Neutrophil (primary cell): ENCODE results near the gene TRABD2B.

Experiments
- H3K27ac ChIP-seq: fragments of 200-600 bp; sonication (generic); 2 replicates; pipeline ENCODE4 v1.5.1; 2016; ENCODE audit warnings: mild to moderate bottlenecking, moderate library complexity
- H3K27me3 ChIP-seq: fragments of 200-600 bp; sonication (generic); 2 replicates; pipeline ENCODE4 v1.6.0; 2016; ENCODE audit warnings: mild to moderate bottlenecking
- H3K36me3 ChIP-seq: fragments of 200-600 bp; sonication (generic); 2 replicates; pipeline ENCODE4 v1.5.1; 2017
- H3K4me1 ChIP-seq, 2 experiments: fragments of 200-600 bp in 1 of 2; sonication (generic) in 1 of 2; 1 replicate in 1 of 2; 2 replicates in 1 of 2; pipeline versions ENCODE4 v1.5.1 to v1.6.1; 2013 to 2016; ENCODE audit warnings: low read depth in 1 of 2, low read length in 1 of 2, mild to moderate bottlenecking in 1 of 2, moderate library complexity in 1 of 2; ENCODE audit not compliant: control insufficient read depth in 1 of 2, insufficient read depth in 1 of 2
- H3K4me3 ChIP-seq, 2 experiments: fragments of 200-600 bp in 1 of 2; sonication (generic) in 1 of 2; 1 replicate in 1 of 2; 2 replicates in 1 of 2; pipeline ENCODE4 v1.5.1; 2013 to 2016; ENCODE audit warnings: low read depth in 1 of 2, low read length in 1 of 2, mild to moderate bottlenecking in 1 of 2, moderate library complexity in 1 of 2
- H3K9me3 ChIP-seq: fragments of 200-600 bp; sonication (generic); 2 replicates; pipeline ENCODE4 v1.5.1; 2016
- CTCF ChIP-seq: fragments of 200-600 bp; sonication (generic); IDR thresholded peaks from 2 replicates; pipeline ENCODE4 v1.5.1; 2016; ENCODE audit warnings: antibody characterized with exemption

Gene TRABD2B

GRCh38 chr1:47906009-47906432 is 91.2 kb downstream of the TRABD2B start:
- Histone ChIP-seq H3K27me3 (peaks cover 26% of the 10 kb centered on the region), H3K4me1 (no peaks in the 10 kb centered on the region), H3K9me3 (no peaks in the 10 kb centered on the region), H3K4me3 (no peak overlapping the region), H3K36me3 (no peaks in the 10 kb centered on the region), H3K27ac (no peak overlapping the region)
- no peak for TF ChIP-seq CTCF

- Histone ChIP-seq H3K27ac (no peak overlapping the region), H3K36me3 (no peaks in the 10 kb centered on the region), H3K4me3 (no peak overlapping the region), H3K4me1 (no peaks in the 10 kb centered on the region), H3K9me3 (no peaks in the 10 kb centered on the region), H3K27me3 (peaks cover 26% of the 10 kb centered on the region)
- no peak for TF ChIP-seq CTCF
Measured at GRCh38 chr1:47903723-47904122, 93.5 kb downstream of the TRABD2B start.

- Histone ChIP-seq H3K4me3 (no peak overlapping the region), H3K27ac (no peak overlapping the region), H3K4me1 (no peaks in the 10 kb centered on the region), H3K9me3 (no peaks in the 10 kb centered on the region), H3K36me3 (no peaks in the 10 kb centered on the region), H3K27me3 (peaks cover 16% of the 10 kb centered on the region)
- no peak for TF ChIP-seq CTCF
Measured at GRCh38 chr1:47901001-47901575, 96.1 kb downstream of the TRABD2B start.

- Histone ChIP-seq H3K4me3 (no peak overlapping the region), H3K9me3 (no peaks in the 10 kb centered on the region), H3K36me3 (no peaks in the 10 kb centered on the region), H3K27me3 (peaks cover 8% of the 10 kb centered on the region), H3K4me1 (no peaks in the 10 kb centered on the region), H3K27ac (no peak overlapping the region)
- TF ChIP-seq CTCF, result no peak
Measured at GRCh38 chr1:47898133-47898845, 98.9 kb downstream of the TRABD2B start.

GRCh38 chr1:47895279-47896125 is 101.7 kb downstream of the TRABD2B start:
- Histone ChIP-seq H3K36me3 (no peaks in the 10 kb centered on the region), H3K4me1 (no peaks in the 10 kb centered on the region), H3K4me3 (no peak overlapping the region), H3K27ac (no peak overlapping the region), H3K27me3 (peaks cover 8% of the 10 kb centered on the region), H3K9me3 (no peaks in the 10 kb centered on the region)
- TF ChIP-seq CTCF, result no peak
